ENCODE data around the gene MED29. TPM values are rescaled to one million over a fixed set of nuclear protein-coding genes. Genes with fewer than 3 reads are reported as not detected.

The MED29 gene
- total RNA-seq, 1 donor from 2014 or later, result 37.8 TPM

DNA sequence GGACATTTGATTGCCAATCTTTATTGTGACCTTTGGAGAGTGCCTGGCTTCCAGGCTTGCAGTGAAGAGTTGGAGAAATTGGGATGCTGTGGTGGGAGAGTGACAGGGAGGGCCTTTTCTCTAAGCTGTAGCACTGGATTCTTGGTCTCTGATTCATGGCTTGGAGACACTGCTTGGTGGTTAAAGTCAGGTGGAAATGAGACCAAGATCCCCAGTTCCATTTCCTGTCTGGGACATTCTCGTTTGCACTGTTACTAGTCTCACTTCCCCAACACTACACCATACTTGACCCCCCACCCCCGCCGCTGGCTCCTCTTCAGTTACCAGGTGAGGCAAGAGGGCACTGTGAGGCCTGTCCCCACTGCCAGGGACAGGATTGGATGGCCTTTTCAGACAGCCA lies 57.1 kb downstream of the MED29 start:
- TF ChIP-seq POLR2AphosphoS5 (IDR thresholded peaks at IDR 0.05; ENCODE audit: insufficient read depth in 1 of 2, low read depth in 1 of 2) (no peak), POLR2A (IDR thresholded peaks at IDR 0.05) (no peak)
- TF ChIP-seq, protein P1, sequence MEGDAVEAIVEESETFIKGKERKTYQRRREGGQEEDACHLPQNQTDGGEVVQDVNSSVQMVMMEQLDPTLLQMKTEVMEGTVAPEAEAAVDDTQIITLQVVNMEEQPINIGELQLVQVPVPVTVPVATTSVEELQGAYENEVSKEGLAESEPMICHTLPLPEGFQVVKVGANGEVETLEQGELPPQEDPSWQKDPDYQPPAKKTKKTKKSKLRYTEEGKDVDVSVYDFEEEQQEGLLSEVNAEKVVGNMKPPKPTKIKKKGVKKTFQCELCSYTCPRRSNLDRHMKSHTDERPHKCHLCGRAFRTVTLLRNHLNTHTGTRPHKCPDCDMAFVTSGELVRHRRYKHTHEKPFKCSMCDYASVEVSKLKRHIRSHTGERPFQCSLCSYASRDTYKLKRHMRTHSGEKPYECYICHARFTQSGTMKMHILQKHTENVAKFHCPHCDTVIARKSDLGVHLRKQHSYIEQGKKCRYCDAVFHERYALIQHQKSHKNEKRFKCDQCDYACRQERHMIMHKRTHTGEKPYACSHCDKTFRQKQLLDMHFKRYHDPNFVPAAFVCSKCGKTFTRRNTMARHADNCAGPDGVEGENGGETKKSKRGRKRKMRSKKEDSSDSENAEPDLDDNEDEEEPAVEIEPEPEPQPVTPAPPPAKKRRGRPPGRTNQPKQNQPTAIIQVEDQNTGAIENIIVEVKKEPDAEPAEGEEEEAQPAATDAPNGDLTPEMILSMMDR (IDR thresholded peaks at IDR 0.05), result no peak
- H3K4me3 ChIP-seq, result no peak overlapping the region
- peaks cover 0 to 9% of the 10 kb centered on the region in 2 donors for H3K36me3 ChIP-seq
- no peak overlapping the region for H3K27ac ChIP-seq
- peaks cover 57% of the 10 kb centered on the region for H3K4me1 ChIP-seq
- no peaks in the 10 kb centered on the region for H3K27me3 ChIP-seq
- no peak for DNase-seq (ENCODE audit: extremely low spot score in 2 of 2)
- intact Hi-C loops (cut with DNase I), result no loop called here
- no peaks in the 10 kb centered on the region for H3K9me3 ChIP-seq

DNA sequence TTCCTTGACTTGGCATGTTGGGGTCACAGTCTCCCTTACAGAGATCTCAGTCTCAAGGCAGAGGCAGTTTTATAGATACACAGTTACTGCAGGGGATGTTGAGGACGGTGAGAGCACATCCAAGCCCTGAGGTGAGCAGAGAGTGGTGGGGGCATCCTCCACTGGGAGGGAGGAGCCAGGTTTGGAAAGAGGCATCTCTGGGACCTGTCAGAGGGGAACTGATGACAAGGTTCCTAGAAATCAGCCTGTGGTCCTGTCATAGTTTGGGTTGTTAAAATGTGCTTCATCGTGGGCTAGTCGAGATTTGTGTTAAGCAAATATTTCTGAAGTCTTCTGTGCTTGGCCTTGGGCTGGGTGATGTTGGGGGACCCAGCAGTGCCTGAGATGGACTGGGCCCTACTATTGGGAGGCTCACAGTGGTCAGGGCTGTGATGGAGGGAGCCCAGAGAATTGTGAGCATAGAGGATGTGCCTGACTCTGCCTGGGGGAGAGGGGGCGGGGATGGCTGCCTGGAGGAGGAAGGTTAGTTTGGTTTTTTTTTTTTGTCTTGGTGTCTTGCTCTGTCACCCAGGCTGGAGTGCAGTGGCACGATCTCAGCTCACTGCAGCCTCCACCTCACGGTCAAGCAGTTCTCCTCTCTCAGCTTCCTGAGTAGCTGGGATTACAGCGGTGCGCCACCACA lies 58.1 kb downstream of the MED29 start:
- no peaks in the 10 kb centered on the region for H3K27me3 ChIP-seq
- peaks cover 53% of the 10 kb centered on the region for H3K4me1 ChIP-seq
- no peak overlapping the region for H3K4me3 ChIP-seq
- H3K36me3 ChIP-seq, result peaks cover 0 to 16% of the 10 kb centered on the region in 2 donors
- no peak overlapping the region for H3K27ac ChIP-seq
- TF ChIP-seq, protein P1 (IDR thresholded peaks at IDR 0.05), result no peak
- TF ChIP-seq POLR2A (IDR thresholded peaks at IDR 0.05) (no peak), POLR2AphosphoS5 (IDR thresholded peaks at IDR 0.05; ENCODE audit: insufficient read depth in 1 of 2, low read depth in 1 of 2) (no peak)
- DNase-seq (ENCODE audit: extremely low spot score in 2 of 2), result no peak
- intact Hi-C loops (cut with DNase I), result no loop called here
- no peaks in the 10 kb centered on the region for H3K9me3 ChIP-seq

Small RNAs within 50 kb of the gene (microRNA-seq; reads per million reads assigned to microRNA genes)
- gene MIR4530 (ENCODE audit: borderline number of aligned reads, borderline replicate concordance), result not detected

Small RNAs within 50 kb of the gene (small RNA-seq; reads per million reads assigned to genes)
- not detected for gene AC011445.2
- not detected for gene MIR4530
- not detected for gene RN7SL566P

Other genes starting within 250 kb of the MED29 start
- gene NCCRP1, start 194.4 kb upstream of the MED29 start, total RNA-seq, result 41.7 TPM
- not detected for gene SYCN, start 187.1 kb upstream of the MED29 start, total RNA-seq
- gene IFNL3, start 146.4 kb upstream of the MED29 start, total RNA-seq, result not detected
- not detected for gene IFNL4, start 142.5 kb upstream of the MED29 start, total RNA-seq
- gene IFNL2, start 123.0 kb upstream of the MED29 start, total RNA-seq, result not detected
- gene IFNL1, start 95.0 kb upstream of the MED29 start, total RNA-seq, result not detected
- gene LRFN1, start 70.5 kb upstream of the MED29 start, total RNA-seq, result 3.9 TPM
- 7.1 TPM for gene GMFG, start 55.3 kb upstream of the MED29 start, total RNA-seq
- gene SAMD4B, start 49.0 kb upstream of the MED29 start, total RNA-seq, result 128 TPM
- 70.2 TPM for gene PAF1, start 272 bp upstream of the MED29 start, total RNA-seq
- gene ZFP36, start 15.5 kb downstream of the MED29 start, total RNA-seq, result 631 TPM
- gene PLEKHG2, start 21.3 kb downstream of the MED29 start, total RNA-seq, result 18.9 TPM
- 3,724 TPM for gene RPS16, start 44.6 kb downstream of the MED29 start, total RNA-seq
- gene SUPT5H, start 54.2 kb downstream of the MED29 start, total RNA-seq, result 113 TPM
- gene TIMM50, start 89.5 kb downstream of the MED29 start, total RNA-seq, result 65.3 TPM
- not detected for gene DLL3, start 107.6 kb downstream of the MED29 start, total RNA-seq
- not detected for gene SELENOV, start 123.8 kb downstream of the MED29 start, total RNA-seq
- gene EID2B, start 141.5 kb downstream of the MED29 start, total RNA-seq, result 3.7 TPM
- 13.5 TPM for gene EID2, start 148.8 kb downstream of the MED29 start, total RNA-seq
- gene LGALS13, start 211.1 kb downstream of the MED29 start, total RNA-seq, result not detected